OCI-LY1 (cell line): ENCODE results near the gene RPL18.

Source experiments
- CTCF ChIP-seq: fragments of 200-600 bp; sonication (generic), shearing (Covaris generic); IDR thresholded peaks from 2 replicates; pipeline ENCODE4 v1.5.1; 2017; ENCODE audit warnings: mild to moderate bottlenecking, antibody characterized with exemption, low read length, moderate library complexity, mixed read lengths
- EZH2 ChIP-seq: fragments of 200-600 bp; sonication (generic), shearing (Covaris generic); IDR thresholded peaks from 2 replicates; pipeline ENCODE4 v1.8.0; 2017; ENCODE audit warnings: borderline replicate concordance, mixed run types, mild to moderate bottlenecking, antibody characterized with exemption, low read length, moderate library complexity, mixed read lengths

- TF ChIP-seq CTCF (peak; percentile 34; the same call in 1 of the 2 replicates), EZH2 (no peak)
These were observed 19.2 kb upstream of the RPL18 start for GRCh38 chr19:48637948-48638830.
